GM15510 (cell line): ENCODE measurements around the gene CEP112.

ENCODE experiments used
- POLR2A ChIP-seq: IDR thresholded peaks from 3 replicates; pipeline ENCODE4 v1.6.1; 2011; ENCODE audit warnings: borderline replicate concordance; ENCODE audit not compliant: insufficient read length; ENCODE audit errors: extremely low read depth

Gene CEP112

GRCh38 chr17:66185862-66186261 is 6.1 kb downstream of the CEP112 start:
- no peak for TF ChIP-seq POLR2A

GRCh38 chr17:66184392-66184791 is 7.5 kb downstream of the CEP112 start:
- no peak for TF ChIP-seq POLR2A

- TF ChIP-seq POLR2A = no peak
Measured at GRCh38 chr17:66183529-66183928, 8.4 kb downstream of the CEP112 start.

GRCh38 chr17:66178642-66179041 is 13.3 kb downstream of the CEP112 start:
- TF ChIP-seq POLR2A = no peak

- TF ChIP-seq POLR2A = no peak
Measured at GRCh38 chr17:66177048-66177447, 14.9 kb downstream of the CEP112 start.

GRCh38 chr17:66175892-66176291 is 16.0 kb downstream of the CEP112 start:
- TF ChIP-seq POLR2A = no peak

GRCh38 chr17:66172691-66173223 is 19.2 kb downstream of the CEP112 start:
- no peak for TF ChIP-seq POLR2A

- TF ChIP-seq POLR2A = no peak
Measured at GRCh38 chr17:66172144-66172543, 19.8 kb downstream of the CEP112 start.

GRCh38 chr17:66171692-66172091 is 20.2 kb downstream of the CEP112 start:
- TF ChIP-seq POLR2A = no peak

GRCh38 chr17:66171172-66171571 is 20.8 kb downstream of the CEP112 start:
- TF ChIP-seq POLR2A = no peak

- no peak for TF ChIP-seq POLR2A
Measured at GRCh38 chr17:66169839-66170238, 22.1 kb downstream of the CEP112 start.

- TF ChIP-seq POLR2A = no peak
Measured at GRCh38 chr17:66167189-66167815, 24.6 kb downstream of the CEP112 start.

GRCh38 chr17:66165537-66166123 is 26.3 kb downstream of the CEP112 start:
- no peak for TF ChIP-seq POLR2A

- TF ChIP-seq POLR2A = no peak
Measured at GRCh38 chr17:66152756-66153155, 39.2 kb downstream of the CEP112 start.

GRCh38 chr17:66150708-66151107 is 41.2 kb downstream of the CEP112 start:
- no peak for TF ChIP-seq POLR2A

- TF ChIP-seq POLR2A = no peak
Measured at GRCh38 chr17:66149562-66149961, 42.4 kb downstream of the CEP112 start.
